Dendritic cell treated with granulocyte-macrophage colony-stimulating factor and Interleukin-4, amounts not matched to agents 40 ng/mL and 50 ng/mL, for 4 days (primary cell): ENCODE measurements around the gene ANKRD36C.
"Not testable (repeated sequence)": the region's sequence is repeated elsewhere in the genome, so short reads cannot be mapped to it uniquely, and the experiment has no call there.

Experiments used
- H3K27ac Mint-ChIP-seq: one replicate; pipeline ENCODE4 v1.8.0; 2022; ENCODE audit warnings: mild to moderate bottlenecking, mixed read lengths
- H3K27me3 Mint-ChIP-seq: one replicate; pipeline ENCODE4 v1.8.0; 2022; ENCODE audit warnings: mild to moderate bottlenecking, mixed read lengths
- H3K36me3 Mint-ChIP-seq: one replicate; pipeline ENCODE4 v1.8.0; 2022; ENCODE audit warnings: low read depth, mixed read lengths
- H3K4me1 Mint-ChIP-seq: one replicate; pipeline ENCODE4 v1.8.0; 2022; ENCODE audit warnings: low read depth, mixed read lengths
- H3K4me3 Mint-ChIP-seq: one replicate; pipeline ENCODE4 v1.8.0; 2022; ENCODE audit warnings: mild to moderate bottlenecking, moderate library complexity, mixed read lengths
- H3K9me3 Mint-ChIP-seq: one replicate; pipeline ENCODE4 v1.8.0; 2022; ENCODE audit warnings: mixed read lengths
- intact Hi-C: fragments of 100-400 bp; cut with micrococcal nuclease; formaldehyde crosslinking; loops from one replicate; pipeline ENCODE4 v1.15.0; 2022

The ANKRD36C gene

DNA sequence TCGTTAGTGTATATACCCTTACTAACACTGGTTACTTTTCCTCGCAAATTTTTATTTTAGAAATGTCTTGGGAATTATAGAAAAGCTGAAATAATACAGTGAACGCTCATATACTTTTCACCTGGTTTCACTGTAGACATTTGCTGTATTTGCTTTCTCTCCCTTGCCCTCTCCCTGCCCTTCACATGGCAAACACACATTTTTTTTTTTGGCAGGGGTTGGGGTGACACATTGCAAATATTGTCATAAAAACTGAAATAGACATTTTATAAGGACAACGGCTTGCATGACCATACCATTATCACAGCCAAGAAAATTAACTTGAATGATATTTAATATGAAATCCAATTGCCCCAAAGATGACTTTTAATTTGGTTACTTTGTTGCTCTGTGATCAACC, 24.7 kb upstream of the ANKRD36C start:
- H3K4me1 Mint-ChIP-seq, H3K36me3 Mint-ChIP-seq, H3K4me3 Mint-ChIP-seq, H3K9me3 Mint-ChIP-seq, H3K27me3 Mint-ChIP-seq, intact Hi-C loops, H3K27ac Mint-ChIP-seq: not testable (repeated sequence)

DNA sequence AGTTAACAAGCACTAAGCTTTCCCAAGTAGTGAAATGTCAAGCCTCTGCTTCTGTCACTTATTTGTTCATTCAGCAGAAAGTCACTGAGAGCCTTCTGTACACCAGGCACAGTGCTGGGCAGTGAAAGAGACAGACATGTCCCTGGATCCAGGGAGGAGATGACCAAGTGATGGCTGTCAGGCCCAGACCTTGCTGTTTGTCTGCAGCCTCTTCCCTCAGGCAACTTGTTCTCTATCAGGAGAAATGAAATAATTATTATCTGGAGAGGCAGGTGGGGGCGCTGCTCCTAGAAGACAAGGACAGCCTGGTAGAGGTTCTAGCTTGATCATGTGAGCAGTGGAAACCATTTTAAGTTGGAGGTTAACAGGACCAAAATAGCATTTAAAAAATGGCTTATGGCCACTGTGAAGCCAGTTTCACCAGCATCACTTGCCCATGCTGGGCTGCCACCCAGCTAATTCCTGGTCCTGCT, 21.2 kb upstream of the ANKRD36C start:
- H3K9me3 Mint-ChIP-seq, H3K36me3 Mint-ChIP-seq, H3K27ac Mint-ChIP-seq, H3K4me3 Mint-ChIP-seq, intact Hi-C loops, H3K4me1 Mint-ChIP-seq: not testable (repeated sequence)
- peaks cover 12% of the 10 kb centered on the region for H3K27me3 Mint-ChIP-seq

DNA sequence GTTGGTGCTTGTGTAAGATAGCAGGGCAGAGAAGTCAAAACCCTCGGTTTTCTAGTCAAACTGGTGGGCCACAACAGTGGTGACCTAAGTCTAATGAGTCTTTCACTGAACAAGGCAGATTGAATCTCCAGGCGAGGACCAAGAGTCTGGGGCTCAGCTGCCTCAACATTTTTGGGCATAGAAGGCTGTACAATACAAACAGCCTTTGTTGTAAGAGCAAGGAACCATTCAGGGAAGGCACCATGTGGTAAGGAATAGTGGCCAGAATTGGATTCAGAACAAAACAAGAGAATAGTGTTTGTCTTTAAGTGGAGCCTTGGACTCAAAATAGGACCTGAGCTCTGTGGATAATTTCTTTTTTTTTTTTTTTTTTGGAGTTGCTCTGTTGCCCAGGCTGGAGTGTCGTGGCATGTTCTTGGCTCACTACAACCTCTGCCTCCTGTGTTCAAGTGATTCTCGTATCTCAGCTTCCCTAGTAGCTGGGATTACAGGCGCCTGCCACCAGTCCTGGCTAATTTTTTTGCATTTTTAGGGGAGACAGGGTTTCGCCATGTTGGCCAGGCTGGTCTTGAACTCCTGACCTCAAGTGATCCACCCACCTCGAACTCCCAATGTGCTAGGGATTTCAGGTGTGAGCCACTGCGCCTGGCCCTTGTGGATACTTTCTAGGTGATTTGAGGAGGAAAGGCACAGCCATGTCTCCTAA, 20.6 kb upstream of the ANKRD36C start:
- H3K4me1 Mint-ChIP-seq, H3K4me3 Mint-ChIP-seq, intact Hi-C loops, H3K27ac Mint-ChIP-seq, H3K36me3 Mint-ChIP-seq, H3K9me3 Mint-ChIP-seq: not testable (repeated sequence)
- peaks cover 12% of the 10 kb centered on the region for H3K27me3 Mint-ChIP-seq

DNA sequence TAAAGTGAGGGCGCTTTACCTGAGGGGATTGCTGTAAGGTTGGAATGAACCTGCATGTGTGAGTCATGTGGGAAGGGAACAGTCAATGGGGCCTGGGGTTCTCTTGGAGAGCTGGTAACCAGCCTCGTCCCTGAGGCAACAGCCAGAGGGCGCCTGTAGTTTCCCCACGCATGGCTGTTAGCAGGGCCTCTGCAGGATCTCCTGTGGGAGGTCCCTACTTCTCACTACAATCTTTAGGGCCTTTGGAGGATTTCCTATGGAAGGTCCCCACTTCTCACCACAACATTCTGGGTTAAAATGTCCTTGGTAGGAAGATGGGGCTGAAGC, 19.5 kb upstream of the ANKRD36C start:
- H3K9me3 Mint-ChIP-seq, H3K4me1 Mint-ChIP-seq, H3K27ac Mint-ChIP-seq, intact Hi-C loops, H3K36me3 Mint-ChIP-seq: not testable (repeated sequence)
- peak overlapping the region; percentile 17 for H3K4me3 Mint-ChIP-seq
- peaks cover 21% of the 10 kb centered on the region for H3K27me3 Mint-ChIP-seq

DNA sequence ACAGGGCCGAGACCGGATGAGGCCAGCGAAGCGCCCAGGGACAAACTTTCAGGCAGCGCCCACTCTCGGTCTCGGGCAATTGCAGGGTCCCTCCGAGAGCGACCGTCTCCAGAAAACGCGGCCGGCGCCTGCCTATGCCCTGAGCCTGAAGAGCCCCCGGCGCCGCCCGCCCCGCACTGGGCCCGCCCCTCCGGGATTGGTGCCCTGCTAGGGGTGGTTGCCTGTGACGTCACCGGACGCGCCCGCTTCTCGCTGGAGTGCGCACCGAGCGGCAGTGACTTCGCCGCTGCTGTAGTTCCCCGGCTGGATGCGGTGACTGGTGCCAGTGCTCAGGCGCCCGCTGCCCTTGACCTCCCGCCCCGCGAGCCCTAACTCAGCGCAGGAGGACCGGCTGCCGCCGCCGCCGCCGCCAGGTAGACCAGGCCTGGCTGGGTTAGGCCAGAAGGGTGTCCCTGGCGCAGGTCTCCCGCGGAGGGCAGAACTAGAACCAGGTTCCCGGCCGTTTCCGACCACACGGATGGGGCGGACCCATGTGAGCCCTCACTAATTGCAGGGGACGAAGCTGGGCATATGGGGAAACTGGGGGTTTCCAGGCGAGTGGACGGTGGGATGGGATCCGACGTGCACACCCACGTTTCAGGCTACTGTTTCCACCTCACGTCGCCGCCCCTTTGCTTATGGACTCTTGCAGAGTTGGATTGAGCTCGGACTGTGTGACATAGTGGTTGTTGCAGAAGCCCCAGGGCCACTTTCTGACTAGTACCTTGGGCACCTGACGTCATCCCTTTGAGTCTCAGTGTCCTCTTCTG, 18.9 kb upstream of the ANKRD36C start:
- peak overlapping the region; percentile 71 for H3K27ac Mint-ChIP-seq
- intact Hi-C loops, H3K4me1 Mint-ChIP-seq, H3K9me3 Mint-ChIP-seq, H3K36me3 Mint-ChIP-seq: not testable (repeated sequence)
- peaks cover 21% of the 10 kb centered on the region for H3K27me3 Mint-ChIP-seq
- peak overlapping the region; percentile 74 for H3K4me3 Mint-ChIP-seq

DNA sequence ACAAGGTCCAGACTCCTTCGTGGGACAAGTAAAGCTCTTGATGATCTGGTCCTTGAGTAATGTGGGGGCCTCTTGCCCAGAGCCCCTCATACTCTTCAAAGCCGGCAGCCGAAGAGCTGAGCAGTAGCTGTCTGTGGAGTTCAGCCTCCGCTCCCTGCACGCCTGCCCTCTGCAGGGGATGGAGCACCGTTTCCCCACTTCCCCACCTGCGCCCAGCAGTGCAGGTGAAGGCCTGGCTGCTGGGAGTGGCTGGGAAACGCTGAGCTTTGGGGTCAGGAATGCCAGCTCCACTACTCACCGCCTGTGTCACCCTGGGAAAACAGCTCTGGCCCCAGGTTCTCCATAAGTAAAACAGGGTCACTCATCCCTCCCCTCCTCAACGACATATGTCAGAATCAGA, 18.2 kb upstream of the ANKRD36C start:
- not testable (repeated sequence) for H3K9me3 Mint-ChIP-seq
- Mint-ChIP-seq H3K4me3 (peak overlapping the region; percentile 74), H3K27ac (peak overlapping the region; percentile 71)

DNA sequence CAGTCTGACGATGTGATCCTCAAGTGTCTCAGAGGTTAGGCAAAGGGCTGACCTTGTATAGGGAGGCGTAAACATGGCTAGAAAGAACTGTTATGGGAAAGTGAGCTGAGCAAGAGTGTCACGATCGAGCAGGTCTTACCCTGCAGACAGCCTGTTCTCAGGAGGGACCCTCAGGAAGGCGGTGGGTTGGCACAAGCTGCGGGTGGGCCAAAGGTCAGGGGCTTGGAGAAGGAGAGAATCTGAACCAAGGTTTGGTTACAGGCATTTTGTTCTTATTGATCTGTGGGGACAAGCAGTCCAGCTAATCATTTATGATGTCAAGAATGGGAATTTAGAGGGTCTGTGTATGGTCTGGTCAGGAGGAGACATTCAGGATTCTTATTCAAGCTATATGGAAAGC, 16.4 kb upstream of the ANKRD36C start:
- H3K27me3 Mint-ChIP-seq = peaks cover 29% of the 10 kb centered on the region
- intact Hi-C loops, H3K4me3 Mint-ChIP-seq, H3K27ac Mint-ChIP-seq, H3K9me3 Mint-ChIP-seq, H3K36me3 Mint-ChIP-seq, H3K4me1 Mint-ChIP-seq: not testable (repeated sequence)

More for the DNA sequence above, 18.2 kb upstream of the ANKRD36C start:
- H3K4me1 Mint-ChIP-seq, intact Hi-C loops, H3K36me3 Mint-ChIP-seq: not testable (repeated sequence)
- peaks cover 24% of the 10 kb centered on the region for H3K27me3 Mint-ChIP-seq

DNA sequence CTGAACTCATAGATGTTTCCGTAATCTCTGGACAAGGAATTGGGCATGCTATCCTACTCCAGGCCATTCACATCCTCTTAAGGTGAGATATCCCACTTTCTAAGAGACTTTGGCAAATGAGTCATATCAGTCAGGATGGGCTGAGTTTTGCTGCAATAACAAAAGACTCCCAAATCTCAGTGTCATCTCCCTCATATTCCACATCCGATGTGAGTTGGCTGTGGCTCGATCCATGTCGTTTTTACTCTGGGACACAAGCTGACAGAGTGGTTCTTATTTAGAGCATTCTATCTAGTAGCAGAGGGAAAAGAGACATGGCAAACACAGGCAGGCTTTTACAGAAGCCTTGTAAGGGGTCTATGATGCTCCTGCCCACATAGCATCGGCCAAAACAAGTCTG, 14.6 kb upstream of the ANKRD36C start:
- H3K36me3 Mint-ChIP-seq, intact Hi-C loops, H3K4me1 Mint-ChIP-seq, H3K9me3 Mint-ChIP-seq, H3K4me3 Mint-ChIP-seq, H3K27ac Mint-ChIP-seq: not testable (repeated sequence)
- H3K27me3 Mint-ChIP-seq = peaks cover 36% of the 10 kb centered on the region

DNA sequence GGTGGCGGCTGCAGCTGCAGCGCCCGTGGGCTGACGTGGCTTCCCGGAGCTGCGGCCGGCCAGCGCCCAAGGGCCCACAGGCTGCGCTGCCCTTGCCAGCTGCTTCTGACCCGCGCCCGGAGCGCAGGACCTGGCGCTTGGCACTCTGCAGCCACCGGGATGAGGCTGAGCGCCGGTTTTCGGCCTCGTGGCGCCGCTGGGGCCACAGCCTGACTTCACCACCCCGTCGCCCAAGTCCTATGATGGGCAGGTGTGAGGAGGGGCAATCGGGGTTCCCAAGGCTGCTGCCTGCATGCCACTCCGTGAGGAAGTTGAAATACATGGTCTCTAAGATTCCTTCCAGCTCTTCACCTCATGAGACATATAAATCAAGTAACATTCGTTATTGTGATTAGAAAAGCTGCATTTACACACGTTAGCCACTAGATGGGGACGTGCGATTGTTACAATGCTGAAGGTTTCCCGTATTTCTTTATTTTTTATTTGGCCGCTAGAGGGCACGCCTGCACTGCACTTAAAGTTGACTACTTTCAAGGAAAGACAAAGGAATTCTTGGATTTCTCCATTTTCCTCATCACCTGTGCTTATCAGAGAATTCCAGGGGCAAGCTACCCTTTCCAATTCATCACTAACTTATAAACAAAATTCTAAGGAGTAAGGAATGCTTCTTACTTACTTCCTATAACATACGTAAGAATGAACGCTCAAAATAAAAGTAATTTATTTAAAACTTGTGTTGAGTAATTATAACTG, 1.1 kb upstream of the ANKRD36C start:
- Mint-ChIP-seq H3K4me3 (peak overlapping the region; percentile 91), H3K27ac (peak overlapping the region; percentile 92), H3K27me3 (peaks cover 21% of the 10 kb centered on the region), H3K36me3 (peaks cover 11% of the 10 kb centered on the region)
- intact Hi-C loops, H3K4me1 Mint-ChIP-seq, H3K9me3 Mint-ChIP-seq: not testable (repeated sequence)

DNA sequence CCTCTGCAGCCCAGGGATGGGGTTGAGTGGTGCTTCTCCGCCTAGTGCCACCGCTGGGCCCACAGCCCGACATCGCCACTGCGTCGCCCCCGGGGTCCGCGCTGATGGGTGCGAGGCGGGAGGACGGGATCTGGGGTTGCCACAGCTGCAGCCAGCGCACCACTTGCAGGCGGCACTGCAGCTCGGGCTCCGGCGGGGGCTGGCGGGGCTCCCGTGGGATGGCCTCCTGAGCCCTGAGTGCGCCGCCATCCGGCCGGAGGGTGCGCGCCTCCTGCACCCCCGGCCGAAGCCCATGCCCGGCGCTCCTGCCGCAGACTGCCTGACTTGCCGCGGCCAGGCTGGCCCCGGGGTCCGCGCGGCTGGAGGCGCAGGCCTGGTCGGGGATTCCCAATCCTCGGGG, 478 bp upstream of the ANKRD36C start:
- Mint-ChIP-seq H3K36me3 (peaks cover 11% of the 10 kb centered on the region), H3K27ac (peak overlapping the region; percentile 92), H3K4me3 (peak overlapping the region; percentile 91), H3K27me3 (peaks cover 21% of the 10 kb centered on the region)
- H3K9me3 Mint-ChIP-seq, intact Hi-C loops, H3K4me1 Mint-ChIP-seq: not testable (repeated sequence)

DNA sequence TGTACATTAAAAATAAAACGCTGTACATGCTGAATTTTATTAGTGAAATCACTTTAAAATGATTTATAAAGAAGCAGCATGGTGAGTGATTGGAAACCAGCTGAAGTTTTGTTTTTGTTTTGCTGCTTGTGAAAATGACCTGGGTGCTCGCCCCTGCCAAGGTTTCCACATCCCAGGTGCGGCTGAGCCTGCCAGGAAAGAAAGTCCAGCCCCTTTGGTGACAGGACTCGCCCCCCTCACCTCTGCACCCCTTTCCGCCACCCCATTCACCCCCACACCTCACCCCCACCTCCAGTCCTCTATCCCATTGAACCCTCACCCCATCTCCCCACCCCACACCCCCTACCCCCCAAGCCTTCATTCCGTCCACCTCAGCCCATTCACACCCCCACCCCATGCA, 740 bp downstream of the ANKRD36C start:
- H3K4me1 Mint-ChIP-seq, H3K9me3 Mint-ChIP-seq, intact Hi-C loops: not testable (repeated sequence)
- H3K36me3 Mint-ChIP-seq = peaks cover 16% of the 10 kb centered on the region
- H3K27ac Mint-ChIP-seq = peak overlapping the region; percentile 92
- H3K27me3 Mint-ChIP-seq = peaks cover 17% of the 10 kb centered on the region
- H3K4me3 Mint-ChIP-seq = peak overlapping the region; percentile 91

DNA sequence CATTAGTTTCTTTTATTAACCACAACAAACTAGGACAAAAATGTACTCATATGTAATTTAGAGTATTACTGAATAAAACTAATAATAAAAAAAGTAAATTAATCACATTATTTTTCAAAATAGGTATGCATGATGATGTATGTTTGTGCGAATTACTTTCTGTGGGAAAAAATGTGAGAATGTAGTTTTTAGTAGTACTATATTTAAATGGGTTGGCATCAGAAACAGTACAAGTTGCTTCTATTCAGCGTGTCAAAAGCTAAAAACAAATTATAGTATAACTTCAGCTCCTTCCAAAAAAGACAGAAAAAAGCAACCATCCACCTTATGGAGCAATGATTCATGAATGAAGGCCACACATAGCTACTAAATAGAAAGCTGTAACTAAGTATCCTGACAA, 40.0 kb downstream of the ANKRD36C start:
- H3K9me3 Mint-ChIP-seq, H3K36me3 Mint-ChIP-seq, H3K27me3 Mint-ChIP-seq, H3K4me3 Mint-ChIP-seq, H3K27ac Mint-ChIP-seq, H3K4me1 Mint-ChIP-seq, intact Hi-C loops: not testable (repeated sequence)

DNA sequence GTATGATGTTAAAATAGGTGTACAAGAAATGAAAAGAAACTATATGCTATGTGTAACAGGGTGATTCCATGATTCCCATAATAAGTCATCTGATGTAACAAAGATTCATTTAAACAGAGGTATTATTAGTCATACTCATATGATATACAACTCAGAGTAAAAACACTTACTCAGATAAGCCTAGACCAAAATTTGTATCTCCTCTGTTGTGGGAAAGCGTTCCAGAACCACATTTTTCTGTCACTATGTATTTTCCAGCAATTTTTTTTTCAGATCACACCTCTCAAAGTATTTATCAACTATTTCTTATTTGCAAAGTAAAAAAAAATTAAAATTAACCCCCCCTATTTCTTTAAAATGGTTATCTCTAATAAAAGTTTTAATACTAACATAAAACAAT, 43.6 kb downstream of the ANKRD36C start:
- H3K4me3 Mint-ChIP-seq, H3K27ac Mint-ChIP-seq, H3K9me3 Mint-ChIP-seq, H3K27me3 Mint-ChIP-seq, H3K4me1 Mint-ChIP-seq, intact Hi-C loops: not testable (repeated sequence)
- peaks cover 11% of the 10 kb centered on the region for H3K36me3 Mint-ChIP-seq

DNA sequence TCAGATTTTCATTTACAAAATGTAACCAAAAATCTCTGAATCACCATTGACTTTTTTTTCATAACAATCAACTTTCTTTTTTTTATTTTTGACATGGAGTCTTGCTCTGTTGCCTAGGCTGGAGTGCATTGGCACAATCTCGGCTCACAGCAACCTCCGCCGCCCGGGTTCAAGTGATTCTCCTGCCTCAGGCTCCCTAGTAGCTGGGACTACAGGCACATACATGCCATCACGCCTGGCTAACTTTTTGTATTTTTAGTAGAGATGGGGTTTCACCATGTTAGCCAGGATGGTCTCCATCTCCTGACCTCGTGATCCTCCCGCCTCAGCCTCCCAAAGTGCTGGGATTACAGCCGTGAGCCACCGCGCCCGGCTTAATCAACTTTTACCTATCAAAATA, 51.7 kb downstream of the ANKRD36C start:
- H3K27me3 Mint-ChIP-seq, H3K4me1 Mint-ChIP-seq, H3K9me3 Mint-ChIP-seq, intact Hi-C loops, H3K27ac Mint-ChIP-seq, H3K4me3 Mint-ChIP-seq: not testable (repeated sequence)
- H3K36me3 Mint-ChIP-seq = peaks cover 20% of the 10 kb centered on the region
